GM19193 (cell line): Measurements from ENCODE around the gene GRM2.

Experiments
- POLR2A ChIP-seq: IDR thresholded peaks from 4 replicates; pipeline ENCODE4 v1.6.1; 2011; ENCODE audit not compliant: insufficient read depth, insufficient read length; ENCODE audit errors: extremely low read depth

The GRM2 gene

DNA sequence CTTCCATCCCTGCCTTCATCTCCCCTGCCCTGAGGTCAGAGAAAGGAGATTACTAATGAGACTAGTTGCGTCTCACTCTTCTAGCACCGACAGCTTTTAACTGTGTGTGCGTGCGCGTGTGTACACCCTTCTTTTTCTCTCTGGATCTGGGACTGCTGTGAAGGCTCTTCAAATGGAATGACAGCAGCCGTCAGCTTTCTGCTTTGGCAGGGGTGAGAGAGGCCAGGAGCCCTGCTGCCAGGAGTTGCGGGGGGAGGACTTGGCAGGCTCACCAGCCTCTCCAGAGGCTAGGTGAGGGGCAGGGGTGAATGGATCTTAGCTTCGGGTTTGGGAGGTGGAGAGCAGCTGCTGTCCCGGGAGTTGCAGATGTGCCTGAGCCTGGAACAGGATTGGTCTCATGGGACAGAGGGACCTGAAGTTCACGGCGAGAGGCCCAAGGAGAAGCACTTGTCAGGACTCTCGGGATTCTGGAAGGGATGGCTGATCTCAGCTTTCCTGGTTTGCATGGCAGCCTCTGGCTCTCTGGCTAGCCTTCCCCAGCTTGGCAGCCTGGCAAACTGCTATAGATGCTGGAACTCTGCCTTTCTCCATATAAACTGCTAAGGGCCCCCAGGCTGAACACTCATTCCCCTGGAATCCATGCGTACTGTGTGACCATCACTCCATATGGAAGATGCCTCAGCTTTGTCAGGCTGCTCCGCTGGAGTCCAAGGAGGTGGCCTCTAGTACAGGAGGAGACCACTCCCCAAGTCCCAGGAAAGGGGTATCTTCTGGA, 19.2 kb upstream of the GRM2 start:
- TF ChIP-seq POLR2A, result no peak

DNA sequence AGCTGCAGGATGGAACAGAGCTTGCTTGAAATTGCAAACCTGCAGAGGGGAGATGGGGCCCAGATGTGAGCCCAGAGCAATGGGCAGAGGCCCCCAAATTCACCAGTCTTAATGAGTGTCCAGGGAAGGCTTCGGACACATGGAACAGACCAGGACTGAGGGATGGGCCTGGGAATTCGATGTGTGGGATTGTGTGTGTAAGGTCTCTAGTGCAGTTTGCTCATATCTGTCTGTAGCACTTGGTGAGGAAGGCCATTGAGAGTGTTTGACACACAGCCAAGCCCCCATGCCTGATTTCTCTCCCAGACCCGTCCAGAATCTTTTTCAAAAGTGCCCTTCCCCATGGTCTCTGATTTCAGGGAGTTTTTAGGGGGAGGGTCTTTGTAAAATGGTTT, 18.7 kb upstream of the GRM2 start:
- TF ChIP-seq POLR2A, result no peak

GRCh38 chr3:51691021-51691420, 15.8 kb upstream of the GRM2 start:
- TF ChIP-seq POLR2A, result no peak

DNA sequence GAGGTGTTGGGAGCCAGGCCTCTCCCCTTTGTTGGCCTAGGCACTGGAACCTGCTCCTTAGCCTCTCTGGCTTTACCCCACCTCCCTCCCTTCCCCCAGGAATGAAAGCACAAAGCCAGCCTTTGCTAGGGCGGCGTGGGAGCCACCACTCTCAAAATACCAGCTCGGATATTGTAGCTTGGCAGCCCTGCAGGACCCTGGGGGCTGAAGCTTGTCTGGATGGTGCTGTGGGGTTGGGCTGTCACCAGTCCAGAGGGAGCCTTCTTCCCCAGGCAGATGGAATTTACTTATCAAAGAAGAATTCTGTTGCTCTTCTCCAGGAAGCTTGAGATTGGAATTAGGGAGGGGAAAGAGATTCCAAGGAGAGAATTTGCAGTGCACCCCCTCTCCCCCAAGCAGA, 14.9 kb upstream of the GRM2 start:
- TF ChIP-seq POLR2A, result no peak

DNA sequence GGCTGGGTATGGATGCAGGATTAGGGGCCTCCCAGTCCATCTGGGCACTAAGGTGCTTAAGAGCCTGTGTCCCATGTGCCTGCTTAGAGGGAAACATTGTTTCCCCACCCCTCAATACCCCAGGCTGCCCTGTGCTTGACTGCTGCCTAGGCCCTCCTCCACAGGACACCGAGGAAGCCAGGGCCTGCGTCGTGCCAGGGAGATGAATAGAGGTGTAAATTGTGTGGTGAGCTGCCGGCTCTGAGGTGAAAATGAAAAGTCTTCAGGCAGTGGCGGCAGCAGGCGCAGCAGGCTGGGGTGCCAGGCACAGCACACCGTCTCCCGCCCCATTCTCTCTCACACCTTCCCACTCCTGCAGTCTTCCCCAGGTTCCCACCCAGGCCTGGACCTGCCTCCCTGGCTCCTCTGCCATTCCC, 13.9 kb upstream of the GRM2 start:
- TF ChIP-seq POLR2A, result no peak

DNA sequence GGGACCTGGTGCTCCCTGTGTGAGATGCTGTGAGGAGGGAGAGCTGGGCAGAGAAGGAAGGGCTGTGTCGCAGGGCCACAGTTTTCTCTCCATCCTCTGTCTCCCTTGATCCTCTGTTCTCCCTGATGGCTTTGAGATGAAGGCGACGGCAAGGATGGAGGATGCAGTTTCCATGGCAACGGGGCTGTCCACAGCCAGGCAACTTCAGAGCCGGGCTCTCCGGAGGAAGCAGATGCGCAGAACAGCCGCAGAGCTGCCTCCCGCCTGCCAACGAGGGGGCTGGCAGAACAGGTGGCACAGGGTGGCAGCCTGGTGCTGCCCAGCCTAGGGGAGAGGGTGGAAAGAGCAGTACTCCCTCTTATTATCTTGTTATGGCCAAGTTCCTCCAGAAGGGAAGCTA, 9.9 kb upstream of the GRM2 start:
- no peak for TF ChIP-seq POLR2A

DNA sequence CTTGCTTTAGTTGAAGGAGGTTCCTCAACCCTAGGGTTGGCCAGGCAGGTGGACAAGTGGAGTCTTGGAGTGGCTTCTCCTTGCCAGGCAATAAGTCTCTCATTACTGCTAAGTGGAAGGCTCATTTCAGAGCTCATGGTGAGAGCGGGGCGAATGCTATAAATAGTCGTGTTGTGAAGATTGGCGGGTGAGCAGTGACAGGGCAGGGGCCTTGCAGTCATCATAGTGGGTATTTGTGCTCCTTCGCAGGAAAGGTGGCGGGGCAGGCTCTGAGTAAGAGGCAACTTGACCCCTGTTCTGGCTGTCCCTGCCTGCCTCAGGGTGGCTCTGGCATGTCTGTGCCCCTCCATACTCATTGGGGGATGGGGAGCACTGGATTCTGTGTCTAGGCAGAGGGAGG, 8.7 kb upstream of the GRM2 start:
- no peak for TF ChIP-seq POLR2A

DNA sequence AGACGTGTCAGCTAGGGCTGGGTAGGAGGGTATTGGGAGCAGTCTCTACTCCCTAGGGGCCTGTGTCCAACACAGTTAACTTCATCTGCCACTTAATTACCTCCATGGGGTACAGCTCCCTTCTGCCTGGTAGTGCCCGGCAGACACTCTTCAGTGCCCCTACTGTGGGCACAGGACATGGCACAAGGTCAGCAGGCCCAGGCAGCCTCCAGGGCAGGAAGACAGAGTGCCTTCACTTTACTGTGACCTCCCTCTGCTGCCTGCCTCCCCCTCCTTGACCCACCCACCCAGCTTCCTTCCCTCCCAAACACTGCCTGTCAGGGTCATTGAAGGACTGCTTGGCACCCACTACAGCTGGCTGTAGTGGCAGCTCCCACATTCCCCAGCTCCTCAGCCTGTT, 6.5 kb upstream of the GRM2 start:
- TF ChIP-seq POLR2A, result no peak

DNA sequence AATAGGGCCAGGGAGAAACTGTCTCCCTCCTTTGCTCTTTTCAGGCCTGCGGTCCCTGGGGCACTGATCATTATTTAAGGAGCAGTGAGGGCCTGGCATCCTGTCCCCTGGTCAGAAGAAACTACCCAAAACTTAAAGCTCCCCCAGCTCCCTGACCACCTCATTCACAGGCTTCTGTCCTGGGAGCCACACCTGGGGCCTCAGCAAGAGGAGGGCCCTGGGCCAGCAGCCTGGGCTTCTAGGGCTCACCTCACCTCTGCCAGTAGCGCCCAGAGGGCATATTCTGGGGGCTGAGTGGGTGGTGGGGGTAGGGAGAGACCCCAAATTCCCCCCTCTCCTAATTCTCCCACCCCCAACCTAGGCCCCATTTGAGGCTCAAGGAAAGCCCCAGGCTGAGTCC, 4.7 kb upstream of the GRM2 start:
- TF ChIP-seq POLR2A, result no peak

- TF ChIP-seq POLR2A, result no peak
Measured at GRCh38 chr3:51703068-51703760, 3.7 kb upstream of the GRM2 start.

DNA sequence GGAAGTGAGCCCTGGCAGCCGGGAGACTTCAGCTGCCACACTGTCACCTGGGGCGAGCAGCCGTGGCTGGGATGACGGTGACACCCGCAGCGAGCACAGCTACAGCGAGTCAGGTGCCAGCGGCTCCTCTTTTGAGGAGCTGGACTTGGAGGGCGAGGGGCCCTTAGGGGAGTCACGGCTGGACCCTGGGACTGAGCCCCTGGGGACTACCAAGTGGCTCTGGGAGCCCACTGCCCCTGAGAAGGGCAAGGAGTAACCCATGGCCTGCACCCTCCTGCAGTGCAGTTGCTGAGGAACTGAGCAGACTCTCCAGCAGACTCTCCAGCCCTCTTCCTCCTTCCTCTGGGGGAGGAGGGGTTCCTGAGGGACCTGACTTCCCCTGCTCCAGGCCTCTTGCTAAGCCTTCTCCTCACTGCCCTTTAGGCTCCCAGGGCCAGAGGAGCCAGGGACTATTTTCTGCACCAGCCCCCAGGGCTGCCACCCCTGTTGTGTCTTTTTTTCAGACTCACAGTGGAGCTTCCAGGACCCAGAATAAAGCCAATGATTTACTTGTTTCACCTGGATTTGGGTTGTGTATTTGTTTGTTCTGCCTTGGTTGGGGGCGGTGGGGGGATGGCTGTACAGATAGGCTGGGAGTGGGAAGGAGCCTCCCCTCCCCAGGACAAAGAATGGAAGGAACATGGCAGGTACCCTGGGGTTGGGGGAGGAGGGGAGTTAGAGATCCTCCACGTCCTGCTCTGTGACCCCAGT, 2.9 kb upstream of the GRM2 start:
- no peak for TF ChIP-seq POLR2A

DNA sequence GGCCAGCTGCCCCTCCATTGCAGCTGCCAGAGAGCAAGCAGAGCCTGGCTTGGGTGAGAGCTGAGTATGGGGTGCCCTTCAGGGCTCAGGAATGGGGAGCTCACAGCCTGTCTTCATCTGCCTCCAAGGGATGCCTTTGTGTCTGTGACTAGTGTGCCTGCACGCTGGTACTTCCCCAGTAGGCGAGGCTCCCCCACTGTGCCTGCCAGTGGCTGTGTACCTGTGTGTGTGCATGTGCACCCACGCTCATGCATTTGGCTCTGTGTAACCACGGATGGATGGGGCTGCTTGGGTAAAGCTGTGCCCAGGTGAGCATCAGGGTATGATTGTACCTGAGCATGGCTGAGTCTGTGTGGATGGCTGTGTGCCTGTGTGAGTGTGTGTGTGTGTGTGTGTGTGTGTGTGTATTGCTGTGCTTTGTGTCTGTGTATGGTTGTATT, 2.3 kb upstream of the GRM2 start:
- TF ChIP-seq POLR2A, result no peak

- TF ChIP-seq POLR2A, result no peak
Measured at GRCh38 chr3:51705276-51706020, 1.4 kb upstream of the GRM2 start.

- no peak for TF ChIP-seq POLR2A
Measured at GRCh38 chr3:51706021-51706485, 815 bp upstream of the GRM2 start.
